ENCODE data around the gene ARHGEF4. TPM values are rescaled to one million over a fixed set of nuclear protein-coding genes. Genes with fewer than 3 reads are reported as not detected.

ARHGEF4 gene
- total RNA-seq, 1 experiment from 2014 or later, result 26.6 TPM

DNA sequence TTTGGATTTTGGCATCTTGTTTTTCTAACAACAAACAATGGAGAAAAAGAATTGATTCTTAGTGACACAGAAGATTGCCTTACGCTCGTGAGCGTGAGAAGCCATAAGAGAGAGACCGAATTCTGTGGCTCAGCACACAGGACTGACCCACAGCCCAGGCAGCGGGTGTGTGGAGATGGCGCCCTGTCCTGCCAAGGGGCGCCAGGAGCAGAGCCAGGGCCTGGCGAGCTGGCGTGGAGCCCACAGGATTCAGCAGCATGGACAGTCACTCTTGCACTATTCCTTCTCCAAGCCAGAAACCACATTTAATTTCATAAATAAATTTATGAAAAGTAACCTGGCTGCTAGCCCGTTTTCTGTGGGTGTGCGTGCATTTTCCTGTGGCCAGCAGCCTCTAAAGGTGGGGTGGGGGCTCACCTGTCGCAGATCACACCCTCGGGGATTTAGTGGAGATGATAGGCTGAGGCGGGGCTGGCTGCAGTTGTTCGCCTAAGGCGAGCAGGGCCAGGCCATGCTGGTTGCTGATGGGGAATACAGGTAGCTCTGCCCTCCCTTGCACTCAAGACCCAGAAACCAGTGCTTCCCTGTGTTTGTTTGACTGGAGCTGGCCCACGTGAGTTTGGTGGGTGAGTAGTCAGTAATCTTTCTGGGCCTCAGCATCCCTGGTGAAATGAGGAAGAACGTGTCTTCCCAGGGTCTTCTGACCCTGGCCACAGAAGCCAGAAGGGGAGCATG is 210.4 kb downstream of the ARHGEF4 start:
- no peak overlapping the region for H3K9ac ChIP-seq (ENCODE audit: low read length)

More for the DNA sequence above, 210.4 kb downstream of the ARHGEF4 start:
- ChIA-PET POLR2A (no interaction called here), RAD21 (ENCODE audit: low non-redundant PET in 1 of 2, low total read pairs in 2 of 2, uncharacterized antibody in 2 of 2, unreplicated experiment in 2 of 2) (interaction anchor here in 1 of 2 experiments (0.6 kb wide), 1 partner anchor 24 kb away, joined by 3 read pairs; no protein-coding TSS in a partner anchor), CTCF (no interaction called here)
- Histone ChIP-seq H3K4me3 (replicated peaks in 1 of 2; ENCODE audit: low read depth in 1 of 2, low read length in 2 of 2) (no peak overlapping the region), H3K9me3 (ENCODE audit: control insufficient read depth in 1 of 2, insufficient read depth in 1 of 2, low read depth in 1 of 2, low read length in 2 of 2) (no peaks in the 10 kb centered on the region), H3K4me2 (ENCODE audit: low read length) (no peak overlapping the region), H3K36me3 (ENCODE audit: control insufficient read depth in 1 of 2, insufficient read depth in 2 of 2, low read length in 2 of 2) (peaks cover 13 to 16% of the 10 kb centered on the region in 2 experiments; a peak in 3 of 4 replicates), H3K27ac (ENCODE audit: low read depth, low read length) (no peak overlapping the region), H3K9me2 (ENCODE audit: insufficient read depth) (no peaks in the 10 kb centered on the region), H3K27me3 (ENCODE audit: insufficient read depth, low read length) (no peaks in the 10 kb centered on the region), H2AFZ (ENCODE audit: low read depth, low read length, poor library complexity, severe bottlenecking) (no peak overlapping the region), H3K79me2 (ENCODE audit: insufficient read depth, low read length) (peaks cover 19% of the 10 kb centered on the region; the same call in 1 of the 2 replicates), H4K20me1 (ENCODE audit: insufficient read depth) (peaks cover 3% of the 10 kb centered on the region; the same call in 1 of the 2 replicates), H3K4me1 (ENCODE audit: control insufficient read depth in 1 of 2, insufficient read depth in 2 of 2, low read length in 2 of 2) (0 out of 4 replicates have a peak, but pooled peaks cover 0 to 5% of the 10 kb centered on the region in 2 experiments)
- BruUV-seq (replicated peaks), result no TSS peak
- TF ChIP-seq CEBPB (IDR thresholded peaks at IDR 0.05; ENCODE audit: low read depth) (no peak), SRF (IDR thresholded peaks at IDR 0.05; ENCODE audit: low read depth) (no peak), CBX3 (IDR thresholded peaks at IDR 0.05; ENCODE audit: low read depth) (no peak), EZH2phosphoT487 (IDR thresholded peaks at IDR 0.05; ENCODE audit: borderline replicate concordance) (no peak), ZFX (IDR thresholded peaks at IDR 0.05) (no peak), JUND (IDR thresholded peaks at IDR 0.05) (no peak), SIN3A (IDR thresholded peaks at IDR 0.05; ENCODE audit: low read depth) (no peak), ZNF274 (IDR thresholded peaks at IDR 0.05; ENCODE audit: low read depth, low read length) (no peak), EGR1 (IDR thresholded peaks at IDR 0.05; ENCODE audit: low read depth) (no peak), YY1 (IDR thresholded peaks at IDR 0.05; ENCODE audit: extremely low read depth, insufficient replicate concordance, low read depth, low read length) (no peak), POLR2A (IDR thresholded peaks at IDR 0.05; ENCODE audit: borderline replicate concordance, extremely low read depth, insufficient read depth, insufficient read length) (no peak), RAD21 (IDR thresholded peaks at IDR 0.05; ENCODE audit: low read depth) (no peak), TCF7L2 (IDR thresholded peaks at IDR 0.05; ENCODE audit: borderline replicate concordance, extremely low read depth, insufficient read depth, insufficient read length) (no peak), EZH2 (IDR thresholded peaks at IDR 0.05) (no peak)
- TF ChIP-seq, protein P1, sequence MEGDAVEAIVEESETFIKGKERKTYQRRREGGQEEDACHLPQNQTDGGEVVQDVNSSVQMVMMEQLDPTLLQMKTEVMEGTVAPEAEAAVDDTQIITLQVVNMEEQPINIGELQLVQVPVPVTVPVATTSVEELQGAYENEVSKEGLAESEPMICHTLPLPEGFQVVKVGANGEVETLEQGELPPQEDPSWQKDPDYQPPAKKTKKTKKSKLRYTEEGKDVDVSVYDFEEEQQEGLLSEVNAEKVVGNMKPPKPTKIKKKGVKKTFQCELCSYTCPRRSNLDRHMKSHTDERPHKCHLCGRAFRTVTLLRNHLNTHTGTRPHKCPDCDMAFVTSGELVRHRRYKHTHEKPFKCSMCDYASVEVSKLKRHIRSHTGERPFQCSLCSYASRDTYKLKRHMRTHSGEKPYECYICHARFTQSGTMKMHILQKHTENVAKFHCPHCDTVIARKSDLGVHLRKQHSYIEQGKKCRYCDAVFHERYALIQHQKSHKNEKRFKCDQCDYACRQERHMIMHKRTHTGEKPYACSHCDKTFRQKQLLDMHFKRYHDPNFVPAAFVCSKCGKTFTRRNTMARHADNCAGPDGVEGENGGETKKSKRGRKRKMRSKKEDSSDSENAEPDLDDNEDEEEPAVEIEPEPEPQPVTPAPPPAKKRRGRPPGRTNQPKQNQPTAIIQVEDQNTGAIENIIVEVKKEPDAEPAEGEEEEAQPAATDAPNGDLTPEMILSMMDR (IDR thresholded peaks at IDR 0.05 in 2 of 3, conservative IDR thresholded peaks at IDR 0.05 in 1 of 3; ENCODE audit: borderline replicate concordance in 1 of 3, insufficient read depth in 1 of 3, low read depth in 2 of 3, low read length in 2 of 3), result no peak
- TF ChIP-seq, protein P2, sequence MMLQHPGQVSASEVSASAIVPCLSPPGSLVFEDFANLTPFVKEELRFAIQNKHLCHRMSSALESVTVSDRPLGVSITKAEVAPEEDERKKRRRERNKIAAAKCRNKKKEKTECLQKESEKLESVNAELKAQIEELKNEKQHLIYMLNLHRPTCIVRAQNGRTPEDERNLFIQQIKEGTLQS (IDR thresholded peaks at IDR 0.05), result no peak
- TF ChIP-seq, protein P3, sequence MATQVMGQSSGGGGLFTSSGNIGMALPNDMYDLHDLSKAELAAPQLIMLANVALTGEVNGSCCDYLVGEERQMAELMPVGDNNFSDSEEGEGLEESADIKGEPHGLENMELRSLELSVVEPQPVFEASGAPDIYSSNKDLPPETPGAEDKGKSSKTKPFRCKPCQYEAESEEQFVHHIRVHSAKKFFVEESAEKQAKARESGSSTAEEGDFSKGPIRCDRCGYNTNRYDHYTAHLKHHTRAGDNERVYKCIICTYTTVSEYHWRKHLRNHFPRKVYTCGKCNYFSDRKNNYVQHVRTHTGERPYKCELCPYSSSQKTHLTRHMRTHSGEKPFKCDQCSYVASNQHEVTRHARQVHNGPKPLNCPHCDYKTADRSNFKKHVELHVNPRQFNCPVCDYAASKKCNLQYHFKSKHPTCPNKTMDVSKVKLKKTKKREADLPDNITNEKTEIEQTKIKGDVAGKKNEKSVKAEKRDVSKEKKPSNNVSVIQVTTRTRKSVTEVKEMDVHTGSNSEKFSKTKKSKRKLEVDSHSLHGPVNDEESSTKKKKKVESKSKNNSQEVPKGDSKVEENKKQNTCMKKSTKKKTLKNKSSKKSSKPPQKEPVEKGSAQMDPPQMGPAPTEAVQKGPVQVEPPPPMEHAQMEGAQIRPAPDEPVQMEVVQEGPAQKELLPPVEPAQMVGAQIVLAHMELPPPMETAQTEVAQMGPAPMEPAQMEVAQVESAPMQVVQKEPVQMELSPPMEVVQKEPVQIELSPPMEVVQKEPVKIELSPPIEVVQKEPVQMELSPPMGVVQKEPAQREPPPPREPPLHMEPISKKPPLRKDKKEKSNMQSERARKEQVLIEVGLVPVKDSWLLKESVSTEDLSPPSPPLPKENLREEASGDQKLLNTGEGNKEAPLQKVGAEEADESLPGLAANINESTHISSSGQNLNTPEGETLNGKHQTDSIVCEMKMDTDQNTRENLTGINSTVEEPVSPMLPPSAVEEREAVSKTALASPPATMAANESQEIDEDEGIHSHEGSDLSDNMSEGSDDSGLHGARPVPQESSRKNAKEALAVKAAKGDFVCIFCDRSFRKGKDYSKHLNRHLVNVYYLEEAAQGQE (IDR thresholded peaks at IDR 0.05; ENCODE audit: low read depth), result no peak
- TF ChIP-seq, protein P4, sequence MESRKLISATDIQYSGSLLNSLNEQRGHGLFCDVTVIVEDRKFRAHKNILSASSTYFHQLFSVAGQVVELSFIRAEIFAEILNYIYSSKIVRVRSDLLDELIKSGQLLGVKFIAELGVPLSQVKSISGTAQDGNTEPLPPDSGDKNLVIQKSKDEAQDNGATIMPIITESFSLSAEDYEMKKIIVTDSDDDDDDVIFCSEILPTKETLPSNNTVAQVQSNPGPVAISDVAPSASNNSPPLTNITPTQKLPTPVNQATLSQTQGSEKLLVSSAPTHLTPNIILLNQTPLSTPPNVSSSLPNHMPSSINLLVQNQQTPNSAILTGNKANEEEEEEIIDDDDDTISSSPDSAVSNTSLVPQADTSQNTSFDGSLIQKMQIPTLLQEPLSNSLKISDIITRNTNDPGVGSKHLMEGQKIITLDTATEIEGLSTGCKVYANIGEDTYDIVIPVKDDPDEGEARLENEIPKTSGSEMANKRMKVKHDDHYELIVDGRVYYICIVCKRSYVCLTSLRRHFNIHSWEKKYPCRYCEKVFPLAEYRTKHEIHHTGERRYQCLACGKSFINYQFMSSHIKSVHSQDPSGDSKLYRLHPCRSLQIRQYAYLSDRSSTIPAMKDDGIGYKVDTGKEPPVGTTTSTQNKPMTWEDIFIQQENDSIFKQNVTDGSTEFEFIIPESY (IDR thresholded peaks at IDR 0.05; ENCODE audit: extremely low read depth, insufficient replicate concordance, low read length), result no peak
- ATAC-seq, result no peak
- DNase-seq (ENCODE audit: low read depth, low spot score), result no peak
- intact Hi-C loops (cut with micrococcal nuclease), result loop anchor here (5.0 kb wide), 1 partner anchor 250 kb away; no protein-coding TSS in a partner anchor

Measured in HCT116 (cell line).